Measurements from ENCODE around the gene HLA-DQA1.
"Not testable (repeated sequence)": the region's sequence is repeated elsewhere in the genome, so short reads cannot be mapped to it uniquely, and the experiment has no call there.

HLA-DQA1 gene

DNA sequence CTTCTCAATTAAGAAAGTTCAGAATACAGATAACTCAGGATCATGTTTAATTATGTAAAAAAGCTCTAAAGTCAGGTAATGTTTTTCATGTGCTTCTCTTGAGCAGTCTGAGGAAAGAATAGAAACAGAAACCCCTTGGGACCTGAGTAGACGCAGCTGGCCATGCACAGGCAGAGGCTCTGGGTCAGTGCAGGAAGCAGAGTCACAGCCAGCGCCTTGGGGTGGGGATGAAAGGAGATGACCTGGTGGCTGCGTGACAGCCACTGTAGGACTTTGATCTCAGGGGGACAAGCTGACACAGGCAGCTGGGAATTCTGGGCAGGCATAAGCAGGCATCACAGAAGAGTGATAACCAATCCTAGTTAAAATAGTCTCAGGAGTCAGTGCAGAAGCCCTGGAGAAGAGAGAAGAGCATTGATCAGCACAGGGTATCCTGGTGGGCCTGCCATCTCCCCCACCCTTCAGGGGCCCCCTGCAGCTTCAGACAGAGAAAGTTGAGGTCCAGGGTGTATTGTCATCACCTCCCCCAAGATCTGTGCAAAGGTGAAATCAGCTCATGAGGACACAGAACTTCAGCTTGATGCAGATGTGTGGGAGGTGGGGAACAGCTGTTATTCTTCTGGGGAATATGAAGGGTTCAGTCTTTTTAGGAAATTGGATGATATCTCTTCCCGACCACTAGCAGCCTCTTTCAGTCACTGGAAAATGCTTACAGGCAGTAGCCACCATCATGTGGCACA, 22.8 kb downstream of the HLA-DQA1 start:
- DNase-seq, result no peak

DNA sequence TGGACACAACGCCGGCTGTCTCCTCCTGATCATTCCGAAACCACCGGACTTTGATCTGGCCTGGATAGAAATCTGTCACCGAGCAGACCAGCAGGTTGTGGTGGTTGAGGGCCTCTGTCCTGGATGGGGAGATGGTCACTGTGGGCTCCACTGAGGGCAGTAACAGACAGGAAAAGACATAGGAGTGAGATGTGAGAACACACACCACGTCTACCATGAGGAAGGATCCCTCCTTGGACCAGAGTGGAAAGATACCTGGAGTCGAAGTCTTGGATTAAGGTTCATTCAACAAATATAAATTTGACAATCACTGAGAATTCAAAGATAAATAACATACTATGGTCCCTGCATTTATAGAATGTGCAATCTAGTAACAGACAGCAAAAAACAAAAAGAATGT, 24.9 kb downstream of the HLA-DQA1 start:
- no peak for DNase-seq

DNA sequence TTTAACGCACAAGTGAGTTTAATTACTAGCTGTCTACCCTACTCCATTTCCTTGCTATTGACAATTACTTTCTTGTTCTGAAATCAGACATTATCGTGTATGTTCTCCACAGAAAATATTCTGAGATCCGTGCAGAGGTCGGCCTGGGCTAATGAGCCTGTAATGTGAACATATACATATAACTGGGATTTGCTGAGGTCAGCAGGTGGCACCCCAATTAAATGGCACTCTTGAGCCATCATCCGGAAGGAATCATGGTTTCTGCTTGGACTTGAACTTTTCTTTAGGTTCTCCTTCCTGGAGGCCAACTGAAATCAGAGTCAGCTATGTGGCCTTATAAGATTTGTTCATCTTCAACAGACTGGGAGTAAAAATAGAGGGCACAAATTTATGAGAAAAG, 25.6 kb downstream of the HLA-DQA1 start:
- DNase-seq, result no peak

DNA sequence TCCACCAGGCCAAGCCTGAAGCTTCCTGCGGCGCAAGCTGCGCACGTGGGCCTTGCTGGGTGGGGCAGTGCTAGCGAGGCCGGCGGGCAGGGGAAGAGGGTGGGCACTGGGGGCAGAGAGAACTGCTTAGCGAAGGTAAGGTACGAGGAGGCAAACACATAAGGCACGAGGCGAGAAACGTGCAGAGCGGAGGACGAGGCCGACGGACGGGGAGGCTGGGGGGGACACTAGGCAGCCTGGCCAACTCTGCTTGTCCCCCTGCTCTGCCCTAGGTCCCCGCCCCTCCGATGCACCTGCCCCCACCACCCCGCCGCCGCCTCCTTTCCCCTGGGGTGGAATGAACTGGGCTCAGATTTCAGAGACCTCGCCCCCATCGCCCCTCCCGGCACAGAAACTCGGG, 27.1 kb downstream of the HLA-DQA1 start:
- DNase-seq, result no peak

DNA sequence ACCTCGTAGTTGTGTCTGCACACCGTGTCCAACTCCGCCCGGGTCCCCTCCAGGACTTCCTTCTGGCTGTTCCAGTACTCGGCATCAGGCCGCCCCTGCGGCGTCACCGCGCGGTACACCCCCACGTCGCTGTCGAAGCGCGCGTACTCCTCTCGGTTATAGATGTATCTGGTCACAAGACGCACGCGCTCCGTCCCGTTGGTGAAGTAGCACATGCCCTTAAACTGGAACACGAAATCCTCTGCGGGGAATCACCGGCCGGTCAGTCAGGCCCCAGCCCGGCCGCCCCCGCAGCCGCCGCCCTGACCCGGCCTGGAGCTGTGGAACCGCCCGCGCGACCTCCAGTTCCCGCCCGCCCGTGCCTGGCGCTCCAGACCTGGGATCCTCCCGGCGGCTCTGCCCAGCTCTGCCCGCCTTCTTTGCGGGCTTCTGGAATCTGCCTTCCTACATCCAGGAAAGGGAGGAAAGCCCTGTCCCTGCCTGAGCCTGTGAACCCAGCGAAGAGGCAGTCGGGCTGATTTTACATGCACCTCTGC, 27.7 kb downstream of the HLA-DQA1 start:
- DNase-seq, result no peak

DNA sequence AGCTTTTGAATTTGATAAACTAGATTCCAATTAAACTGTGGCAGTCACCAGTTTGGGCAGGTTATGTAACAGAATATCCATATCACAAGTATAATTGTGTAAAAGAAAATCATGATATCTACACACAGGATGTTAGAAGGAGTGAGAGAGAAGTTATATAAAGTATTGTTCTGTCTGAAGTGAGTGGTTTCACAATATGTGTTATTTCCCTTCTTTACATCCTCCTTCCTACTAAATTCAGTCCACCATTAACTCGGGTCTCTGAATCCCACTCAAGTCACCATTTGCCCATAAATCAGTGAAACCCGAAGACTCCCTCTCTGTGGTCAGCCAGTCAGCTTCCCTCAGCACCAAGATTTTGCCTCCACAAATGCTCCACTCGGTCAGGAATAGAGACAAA, 28.5 kb downstream of the HLA-DQA1 start:
- DNase-seq, result no peak

DNA sequence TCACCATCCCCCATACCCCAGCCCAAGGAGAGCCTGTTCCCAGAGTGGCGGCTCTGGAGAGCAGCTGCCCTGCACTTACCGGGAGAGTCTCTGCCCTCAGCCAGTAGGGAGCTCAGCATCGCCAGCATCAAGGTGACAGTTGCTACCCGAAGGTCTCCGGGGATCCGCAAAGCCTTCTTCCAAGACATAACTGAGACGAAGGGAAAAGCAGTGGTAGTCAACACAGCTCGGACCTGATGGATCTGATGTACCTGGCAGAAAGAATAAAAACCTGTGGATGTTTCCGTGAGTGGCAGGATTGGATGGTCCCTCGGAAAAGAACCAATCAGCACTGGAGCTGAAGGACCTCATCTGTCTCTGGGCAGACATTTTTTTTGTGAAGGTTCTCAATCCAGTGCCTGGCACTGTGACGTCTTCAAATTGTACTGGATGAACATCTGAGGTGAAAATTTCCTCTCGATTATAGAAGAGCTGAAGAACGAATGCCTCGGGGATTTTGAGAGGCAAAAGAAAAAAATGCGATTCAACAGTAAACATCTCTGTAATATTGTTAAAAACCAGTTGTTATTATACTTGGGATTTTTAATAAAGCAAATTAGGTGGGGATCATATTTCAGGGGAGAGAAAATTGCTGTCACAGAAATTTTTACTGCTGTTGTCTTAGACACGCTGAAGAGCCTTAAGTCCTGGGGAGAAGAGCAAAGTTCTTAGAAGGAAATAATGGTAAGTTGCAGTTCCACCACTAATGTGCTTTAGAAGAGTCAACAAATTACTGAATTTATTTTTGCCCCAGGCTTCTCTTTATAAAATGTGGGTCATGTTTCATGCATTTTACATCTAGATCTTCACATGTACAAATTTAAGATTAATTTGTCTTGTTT, 29.5 kb downstream of the HLA-DQA1 start, which contains the start of gene HLA-DQB1:
Gene HLA-DQB1, minus strand, starts transcription at position 238 of the 881 bp plus-strand sequence. Its CDS starts 50 bp downstream, at position 188.
- DNase-seq, result peak; percentile 24

DNA sequence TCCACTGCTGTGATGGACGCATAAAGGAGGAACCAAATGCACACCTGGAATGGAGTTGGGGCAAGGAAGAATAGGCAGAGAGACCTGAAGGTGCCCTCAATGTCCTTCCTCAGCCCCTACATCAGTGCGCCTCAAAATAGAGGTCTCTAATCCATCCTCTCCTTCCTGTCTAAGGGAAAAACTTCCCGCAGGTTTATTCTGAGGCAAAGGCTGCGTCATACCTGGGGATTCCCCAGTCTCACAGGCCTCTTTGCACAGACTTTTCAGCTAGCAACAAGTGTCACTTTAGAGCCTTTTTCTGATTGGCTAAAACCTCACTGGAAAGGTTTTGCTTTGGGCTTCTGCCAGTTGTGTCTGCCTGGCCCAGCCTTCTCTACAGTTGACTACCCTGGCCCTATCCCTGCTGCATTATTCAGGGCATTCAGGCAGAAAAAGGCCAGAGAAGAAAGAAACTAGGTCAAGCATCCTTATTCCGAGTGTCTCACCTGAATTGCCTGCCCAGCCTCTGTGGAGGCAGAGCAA, 31.1 kb downstream of the HLA-DQA1 start:
- DNase-seq, result peak; percentile 69

DNA sequence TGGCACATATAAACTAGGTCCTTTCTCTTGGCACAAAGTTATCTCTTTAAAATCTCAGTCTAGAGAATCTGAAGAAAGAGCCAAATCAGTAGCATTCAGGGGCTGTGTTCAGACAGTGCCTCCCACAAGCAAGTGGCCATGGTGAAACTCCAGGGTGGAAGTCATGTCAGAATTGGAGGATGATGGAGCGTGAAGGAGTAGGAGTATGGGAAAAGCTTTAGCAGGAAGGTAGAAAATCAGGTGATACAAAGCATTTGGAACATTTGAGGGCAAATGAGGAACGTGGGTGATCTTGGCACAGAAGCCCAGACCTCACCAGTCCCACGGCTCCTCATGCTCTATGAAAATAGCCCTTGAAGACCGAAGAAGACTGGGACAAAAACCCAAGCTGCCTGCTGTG, 32.0 kb downstream of the HLA-DQA1 start:
- no peak for DNase-seq

DNA sequence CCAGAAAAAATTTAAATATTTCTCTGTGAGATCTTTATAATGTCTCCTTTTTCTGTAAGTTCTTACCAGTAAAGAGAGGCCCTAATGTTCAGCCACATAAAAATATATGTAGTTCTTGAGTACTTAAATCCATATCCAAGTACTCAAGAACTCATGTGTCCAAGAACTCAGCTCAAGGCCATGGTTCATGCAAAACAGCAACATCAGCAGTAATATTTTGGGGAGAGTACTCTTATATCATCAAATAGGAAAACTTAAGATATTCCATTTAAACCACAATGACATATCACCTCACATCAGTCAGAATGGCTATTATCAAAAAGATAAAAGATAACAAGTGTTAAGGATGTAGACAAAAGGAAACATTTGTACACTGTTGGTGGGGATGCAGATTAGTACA, 32.7 kb downstream of the HLA-DQA1 start:
- DNase-seq, result no peak

DNA sequence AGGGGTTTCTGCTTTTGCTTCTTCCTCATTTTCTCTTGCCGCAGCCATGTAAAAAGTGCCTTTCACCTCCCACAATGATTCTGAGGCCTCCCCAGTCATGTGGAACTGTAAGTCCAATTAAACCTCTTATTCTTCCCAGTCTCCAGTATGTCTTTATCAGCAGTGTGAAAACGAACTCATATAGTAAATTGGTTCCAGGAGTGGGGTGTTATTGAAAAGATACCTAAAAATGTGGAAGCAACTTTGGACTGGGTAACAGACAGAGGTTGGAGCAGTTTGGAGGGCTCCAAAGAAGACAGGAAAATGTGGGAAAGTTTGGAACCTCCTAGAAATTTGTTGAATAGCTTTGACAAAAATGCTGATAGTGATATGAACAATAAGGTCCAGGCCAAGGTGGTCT, 34.7 kb downstream of the HLA-DQA1 start:
- not testable (repeated sequence) for DNase-seq

DNA sequence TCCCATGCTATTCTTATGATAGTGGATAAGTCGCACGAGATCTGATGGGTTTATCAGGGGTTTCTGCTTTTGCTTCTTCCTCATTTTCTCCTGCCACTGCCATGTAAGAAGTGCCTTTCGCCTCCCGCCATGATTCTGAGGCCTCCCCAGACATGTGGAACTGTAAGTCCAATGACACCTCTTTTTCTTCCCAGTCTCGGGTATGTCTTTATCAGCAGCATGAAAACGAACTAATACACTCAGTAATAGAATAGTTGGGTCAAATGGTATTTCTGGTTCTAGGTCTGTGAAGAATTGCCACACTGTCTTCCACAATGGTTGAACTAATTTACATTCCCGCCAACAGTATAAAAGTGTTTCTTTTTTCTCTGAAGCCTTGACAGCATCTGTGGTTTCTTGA, 36.9 kb downstream of the HLA-DQA1 start:
- DNase-seq, result not testable (repeated sequence)

DNA sequence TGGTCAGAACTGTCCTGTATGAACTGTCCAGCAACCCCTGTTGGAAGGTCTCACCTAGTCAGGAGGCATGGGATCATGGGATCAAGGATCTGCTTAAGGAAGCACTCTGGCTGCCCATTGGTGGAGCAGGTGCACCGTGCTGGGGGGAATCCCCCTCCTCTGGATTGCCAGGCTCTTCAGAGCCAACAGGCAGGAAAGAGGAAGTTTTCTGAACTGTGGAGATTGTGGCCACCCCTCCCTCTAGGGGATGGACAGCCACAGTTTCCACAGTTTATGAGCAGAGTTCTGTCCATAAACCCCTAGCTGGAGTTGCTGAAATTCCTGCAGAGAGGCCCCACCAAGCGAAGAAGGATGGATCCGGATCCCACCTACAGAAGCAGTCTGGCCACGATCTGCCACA, 42.3 kb downstream of the HLA-DQA1 start:
- no peak for DNase-seq

DNA sequence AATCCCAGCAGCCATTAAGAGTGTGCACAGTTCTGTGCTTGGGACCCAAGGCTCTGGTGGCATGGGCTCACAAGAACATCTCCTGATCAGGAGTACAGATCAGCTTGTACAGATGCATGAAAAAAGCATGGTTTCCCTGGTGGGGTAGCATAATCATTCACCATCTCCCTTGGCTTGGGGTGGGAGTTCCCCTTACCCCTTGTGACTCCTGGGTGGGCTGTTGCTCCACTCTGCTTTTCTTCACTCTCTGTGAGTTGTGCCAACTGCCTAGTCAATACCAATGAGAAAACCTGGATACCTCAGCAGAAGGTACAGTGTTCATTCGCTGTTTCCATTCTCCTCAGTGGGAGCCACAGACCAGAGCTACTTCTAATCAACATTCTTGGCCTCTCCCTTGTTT, 42.8 kb downstream of the HLA-DQA1 start:
- no peak for DNase-seq

DNA sequence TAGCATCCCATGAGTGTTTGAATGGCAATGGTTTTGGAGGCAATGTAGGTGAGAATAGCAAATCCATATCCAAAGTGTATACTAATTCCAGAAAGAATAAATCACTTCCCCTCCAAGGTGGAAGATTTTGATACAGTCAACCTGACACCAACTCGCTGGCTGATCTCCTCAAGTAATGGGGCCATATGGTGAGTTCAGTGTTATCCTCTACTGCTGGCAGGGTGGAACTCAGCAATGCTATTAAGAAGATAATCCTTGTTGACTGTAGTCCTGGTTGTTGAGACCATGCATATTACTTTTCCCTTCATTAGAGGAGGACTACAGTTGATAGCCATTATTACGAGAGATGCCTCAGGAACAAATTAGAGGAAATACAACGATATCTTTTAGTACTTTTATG, 47.0 kb downstream of the HLA-DQA1 start:
- no peak for DNase-seq

DNA sequence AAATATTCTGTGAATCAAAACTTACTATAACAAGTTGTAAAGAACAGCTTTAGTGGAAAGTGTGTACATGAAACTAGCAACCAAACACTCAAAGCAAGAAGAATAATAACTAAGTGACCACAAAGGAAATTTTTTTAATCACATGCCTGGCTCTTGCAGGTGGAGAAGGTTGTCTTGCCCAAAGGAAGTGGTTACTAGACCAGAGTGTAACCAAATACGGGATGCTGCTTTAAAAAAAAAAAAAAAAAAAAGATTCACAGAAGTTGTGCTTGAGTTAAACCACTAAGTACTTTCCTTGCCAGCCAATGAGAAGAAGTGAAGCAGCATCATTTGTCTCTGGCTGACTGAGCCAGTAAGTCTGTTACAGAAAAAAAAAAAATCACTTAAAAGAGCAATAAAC, 48.4 kb downstream of the HLA-DQA1 start:
- peak; percentile 88 for DNase-seq

DNA sequence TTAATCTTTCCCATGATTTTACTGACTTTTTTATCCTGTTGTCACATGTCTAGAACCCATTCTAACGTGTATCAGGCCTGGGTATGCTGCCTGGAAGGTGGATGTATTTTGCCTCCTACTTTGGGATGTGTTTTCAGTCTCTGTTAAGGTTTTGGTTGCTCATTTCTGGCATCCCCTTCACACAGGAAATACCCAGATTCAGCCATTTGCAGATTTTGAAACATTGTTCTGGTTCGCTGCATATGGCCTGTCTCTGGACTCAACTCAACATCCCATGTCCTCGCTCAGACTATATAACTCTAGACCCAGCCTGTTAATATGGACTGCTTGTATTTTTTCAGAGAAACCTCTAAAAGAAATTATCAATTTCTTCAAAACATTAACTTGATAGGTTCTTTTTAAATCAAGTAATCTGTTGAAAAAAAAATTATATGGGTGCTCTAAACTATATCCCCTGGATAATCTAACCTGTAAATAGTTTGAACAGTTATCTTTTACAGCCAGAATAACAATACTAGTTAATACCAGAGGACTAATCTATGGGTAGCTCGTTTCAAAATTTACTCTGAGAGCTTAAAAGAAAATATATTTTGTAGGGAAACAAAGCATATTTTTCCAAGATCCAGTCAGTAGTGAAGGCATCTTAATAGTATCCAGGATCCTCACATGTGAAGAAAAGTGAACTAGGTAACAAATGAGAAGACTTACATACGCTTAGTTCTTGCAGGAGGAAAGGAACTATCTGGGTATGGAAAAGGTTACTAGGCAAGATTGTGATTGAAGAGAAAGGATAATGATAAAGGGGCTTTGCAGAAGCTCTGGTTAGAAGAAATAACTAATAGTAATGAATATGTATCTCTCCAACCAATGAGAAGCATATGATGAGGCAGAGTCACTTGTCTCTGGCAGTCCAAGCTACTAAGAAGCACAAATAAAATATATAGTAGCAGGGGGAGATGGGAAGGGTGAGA, 52.6 kb downstream of the HLA-DQA1 start:
- DNase-seq, result peak; percentile 63

DNA sequence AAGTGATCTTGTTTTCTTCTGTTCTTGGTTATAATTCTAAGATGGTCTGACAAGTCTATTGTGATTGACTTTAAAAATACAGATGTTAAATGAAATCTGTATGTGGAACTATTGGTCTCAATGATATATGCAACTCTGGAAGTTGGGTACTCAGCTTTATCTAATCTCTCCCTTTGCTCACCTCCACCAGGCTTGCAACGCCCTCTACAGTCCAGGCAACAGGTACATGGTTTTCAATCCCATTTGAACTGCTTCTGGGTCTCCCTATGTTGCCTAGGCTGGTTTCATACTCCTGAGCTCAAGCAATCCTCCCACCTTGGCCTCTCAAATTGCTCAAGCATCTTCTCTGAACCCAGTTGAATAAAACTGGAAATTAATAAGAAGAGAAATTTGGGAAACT, 54.8 kb downstream of the HLA-DQA1 start:
- DNase-seq, result peak; percentile 80

Measured in activated CD4-positive, alpha-beta T cell treated with anti-CD3 and anti-CD28 coated beads, Interleukin-2, Interleukin-6, amounts not matched to agents 100 ng/mL and 50 ng/mL, durations not matched to agents 16 hours and 8 hours (primary cell).